PFSK-1 (cell line): ENCODE data around the gene TSPAN18.

ENCODE experiments used
- FOXP2 ChIP-seq: optimal IDR thresholded peaks from 2 replicates; pipeline ENCODE3; 2011; ENCODE audit warnings: borderline replicate concordance, control low read depth, inconsistent platforms; ENCODE audit not compliant: insufficient read depth; ENCODE audit errors: extremely low read length, extremely low read depth
- POLR2AphosphoS5 ChIP-seq: IDR thresholded peaks from 2 replicates; pipeline ENCODE4 v1.6.1; 2012; ENCODE audit warnings: low read depth, mild to moderate bottlenecking, control low read depth, low read length, moderate library complexity
- REST ChIP-seq, 2 experiments: IDR thresholded peaks; 2 replicates each; pipeline versions ENCODE4 v1.6.1 to v1.8.0; 2011 to 2012; ENCODE audit warnings: low read depth in 2 of 2, low read length in 2 of 2, control low read depth in 1 of 2, inconsistent platforms in 1 of 2, mild to moderate bottlenecking in 1 of 2, moderate library complexity in 1 of 2; ENCODE audit not compliant: insufficient read depth in 1 of 2
- SIN3A ChIP-seq: IDR thresholded peaks from 2 replicates; pipeline ENCODE4 v1.6.1; 2012; ENCODE audit warnings: mild to moderate bottlenecking, low read length, moderate library complexity, borderline replicate concordance; ENCODE audit not compliant: insufficient read depth
- TAF1 ChIP-seq: IDR thresholded peaks from 2 replicates; pipeline ENCODE4 v1.6.1; 2012; ENCODE audit warnings: low read length, control low read depth, borderline replicate concordance; ENCODE audit not compliant: insufficient read depth

- TF ChIP-seq TAF1 (no peak), POLR2AphosphoS5 (no peak), SIN3A (no peak), REST (IDR thresholded peaks at IDR 0.05; ENCODE audit: insufficient read depth in 1 of 2, low read depth in 2 of 2, low read length in 2 of 2) (no peak), FOXP2 (no peak)
Observed at GRCh38 chr11:44923806-44924205, 197.0 kb downstream of the TSPAN18 start.
